ENCODE results near the gene C1QL1. TPM values are rescaled to one million over a fixed set of nuclear protein-coding genes. Genes with fewer than 3 reads are reported as not detected.

The C1QL1 gene
- polyA plus RNA-seq, 10 donors, result 0.74 to 6.4 (median 2.1) TPM

- no peak for DNase-seq
Observed at GRCh38 chr17:44932096-44932786, 35.9 kb downstream of the C1QL1 start.

GRCh38 chr17:44931376-44931775, 36.7 kb downstream of the C1QL1 start:
- DNase-seq, result no peak

GRCh38 chr17:44930667-44931066, 37.4 kb downstream of the C1QL1 start:
- DNase-seq, result no peak

GRCh38 chr17:44928950-44929720, 39.0 kb downstream of the C1QL1 start:
- DNase-seq, result no peak

- no peak for DNase-seq
Observed at GRCh38 chr17:44928136-44928535, 40.0 kb downstream of the C1QL1 start.

- DNase-seq, result no peak
Observed at GRCh38 chr17:44927696-44928095, 40.4 kb downstream of the C1QL1 start.

GRCh38 chr17:44926821-44927525, 41.1 kb downstream of the C1QL1 start:
- DNase-seq, result no peak

- no peak for DNase-seq
Observed at GRCh38 chr17:44925731-44926697, 42.1 kb downstream of the C1QL1 start.

- no peak for DNase-seq
Observed at GRCh38 chr17:44924107-44924544, 44.0 kb downstream of the C1QL1 start.

GRCh38 chr17:44922746-44923470, 45.2 kb downstream of the C1QL1 start:
- DNase-seq, result no peak

- no peak for DNase-seq
Observed at GRCh38 chr17:44922136-44922535, 46.0 kb downstream of the C1QL1 start.

GRCh38 chr17:44921122-44921882, 46.8 kb downstream of the C1QL1 start:
- DNase-seq, result peak in 1 of 3 donors; percentile 47

- no peak for DNase-seq
Observed at GRCh38 chr17:44920565-44920940, 47.5 kb downstream of the C1QL1 start.

- peak; percentile 62 to 89 (median 80) for DNase-seq
Observed at GRCh38 chr17:44919885-44920564, 48.1 kb downstream of the C1QL1 start.

GRCh38 chr17:44919411-44919810, 48.7 kb downstream of the C1QL1 start:
- no peak for DNase-seq

- no peak for DNase-seq
Observed at GRCh38 chr17:44918006-44918405, 50.1 kb downstream of the C1QL1 start.

- no peak for DNase-seq
Observed at GRCh38 chr17:44917456-44917855, 50.6 kb downstream of the C1QL1 start.

- peak in 2 of 3 donors; percentile 36 to 47 for DNase-seq
Observed at GRCh38 chr17:44916781-44917241, 51.3 kb downstream of the C1QL1 start.
